GM23338 (cell line): ENCODE data around the gene ANKRD11. TPM values are rescaled to one million over a fixed set of nuclear protein-coding genes. Genes with fewer than 3 reads are reported as not detected.
A peak's percentile ranks its signal among the peaks of the same experiment; 100 is the strongest.
"Not testable (repeated sequence)": the region's sequence is repeated elsewhere in the genome, so short reads cannot be mapped to it uniquely, and the experiment has no call there.

Source experiments
- ATAC-seq: fragments of 200-7000 bp; cut with Tn5 transposase; 3 replicates; pipeline ENCODE4 v1.9.1; 2020
- DNase-seq: peaks from one replicate; pipeline ENCODE4 v3.0.0-alpha.2; 2015; ENCODE audit warnings: low spot score
- H2AFZ ChIP-seq: fragments of 200-600 bp; sonication (generic); 2 replicates; pipeline ENCODE4 v1.8.0; 2016; ENCODE audit warnings: antibody characterized with exemption, mild to moderate bottlenecking, moderate library complexity
- H3F3A ChIP-seq: fragments of 200-600 bp; sonication (generic); replicated peaks from 2 replicates; pipeline ENCODE4 v1.8.0; 2017; ENCODE audit warnings: antibody characterized with exemption, mixed run types, low read depth
- H3K27ac ChIP-seq: fragments of 200-600 bp; sonication (generic); 2 replicates; pipeline ENCODE4 v1.6.1; 2016; ENCODE audit warnings: low read depth
- H3K27me3 ChIP-seq: fragments of 200-600 bp; sonication (generic); 2 replicates; pipeline ENCODE4 v1.8.0; 2016; ENCODE audit warnings: mild to moderate bottlenecking, mixed run types, moderate library complexity; ENCODE audit not compliant: insufficient read depth
- H3K36me3 ChIP-seq: fragments of 200-600 bp; sonication (generic); 2 replicates; pipeline ENCODE4 v1.8.0; 2016; ENCODE audit warnings: mild to moderate bottlenecking; ENCODE audit not compliant: insufficient read depth
- H3K4me1 ChIP-seq: fragments of 200-600 bp; sonication (generic); 2 replicates; pipeline ENCODE4 v1.8.0; 2016; ENCODE audit warnings: mild to moderate bottlenecking, moderate library complexity; ENCODE audit not compliant: insufficient read depth
- H3K4me2 ChIP-seq: fragments of 200-600 bp; sonication (generic); 2 replicates; pipeline ENCODE4 v1.7.1; 2017; ENCODE audit warnings: mixed run types
- H3K4me3 ChIP-seq: fragments of 200-600 bp; sonication (generic); 2 replicates; pipeline ENCODE4 v1.6.1; 2016; ENCODE audit warnings: mixed run types
- H3K79me2 ChIP-seq: fragments of 200-600 bp; sonication (generic); replicated peaks from 2 replicates; pipeline ENCODE4 v1.8.0; 2017; ENCODE audit warnings: mild to moderate bottlenecking; ENCODE audit not compliant: insufficient read depth
- H3K9me2 ChIP-seq: fragments of 200-600 bp; sonication (generic); 2 replicates; pipeline ENCODE4 v1.8.0; 2017; ENCODE audit not compliant: insufficient read depth
- H4K20me1 ChIP-seq: fragments of 200-600 bp; sonication (generic); replicated peaks from 2 replicates; pipeline ENCODE4 v1.8.0; 2017; ENCODE audit warnings: mild to moderate bottlenecking; ENCODE audit not compliant: insufficient read depth
- H3K27ac Mint-ChIP-seq: 2 replicates; pipeline ENCODE4 v1.8.0; 2020; ENCODE audit warnings: inconsistent platforms, mild to moderate bottlenecking, moderate library complexity, mixed read lengths
- H3K27me3 Mint-ChIP-seq: 3 replicates; pipeline ENCODE4 v1.8.0; 2022; ENCODE audit warnings: low read depth, mild to moderate bottlenecking, moderate library complexity, mixed read lengths, inconsistent platforms; ENCODE audit not compliant: insufficient read depth, poor library complexity
- H3K36me3 Mint-ChIP-seq: 3 replicates; pipeline ENCODE4 v1.8.0; 2021; ENCODE audit warnings: low read depth, mild to moderate bottlenecking, inconsistent platforms, moderate library complexity, mixed read lengths
- H3K4me1 Mint-ChIP-seq: 3 replicates; pipeline ENCODE4 v1.8.0; 2020; ENCODE audit warnings: mild to moderate bottlenecking, inconsistent platforms, mixed read lengths
- H3K4me3 Mint-ChIP-seq: 3 replicates; pipeline ENCODE4 v1.8.0; 2021; ENCODE audit warnings: moderate library complexity, mild to moderate bottlenecking, inconsistent platforms, mixed read lengths
- H3K9me3 Mint-ChIP-seq: 3 replicates; pipeline ENCODE4 v1.8.0; 2020; ENCODE audit warnings: moderate library complexity, mild to moderate bottlenecking, inconsistent platforms, mixed read lengths
- CREB1 ChIP-seq: fragments of 250-450 bp; sonication (Bioruptor Pico); IDR thresholded peaks from 2 replicates; pipeline ENCODE4 v1.5.0; 2020; ENCODE audit warnings: low read depth, mild to moderate bottlenecking, moderate library complexity
- ETS1 ChIP-seq: IDR thresholded peaks from 2 replicates; pipeline ENCODE4 v1.6.1; 2016; ENCODE audit warnings: antibody characterized with exemption
- EZH2 ChIP-seq: fragments of 200-600 bp; sonication (generic); IDR thresholded peaks from one replicate; pipeline ENCODE4 v1.8.0; 2017; ENCODE audit warnings: antibody characterized with exemption, mild to moderate bottlenecking, low read depth; ENCODE audit not compliant: unreplicated experiment
- EZH2phosphoT487 ChIP-seq: fragments of 200-600 bp; sonication (generic); IDR thresholded peaks from one replicate; pipeline ENCODE4 v1.8.1; 2018; ENCODE audit warnings: antibody characterized with exemption; ENCODE audit not compliant: unreplicated experiment
- POLR2AphosphoS5 ChIP-seq: IDR thresholded peaks from 2 replicates; pipeline ENCODE4 v1.6.1; 2016; ENCODE audit warnings: antibody characterized with exemption, low read depth
- REST ChIP-seq: IDR thresholded peaks from one replicate; pipeline ENCODE4 v1.6.1; 2018; ENCODE audit warnings: antibody characterized with exemption; ENCODE audit not compliant: unreplicated experiment
- STAT1 ChIP-seq: IDR thresholded peaks from one replicate; pipeline ENCODE4 v1.6.1; 2016; ENCODE audit warnings: antibody characterized with exemption; ENCODE audit not compliant: unreplicated experiment
- ZNF114 ChIP-seq: fragments of 250-450 bp; sonication (Bioruptor Pico); IDR thresholded peaks from 2 replicates; pipeline ENCODE4 v1.5.0; 2020; ENCODE audit warnings: mild to moderate bottlenecking, moderate library complexity
- ZNF331 ChIP-seq: fragments of 250-450 bp; sonication (Bioruptor Pico); IDR thresholded peaks from 2 replicates; pipeline ENCODE4 v1.5.0; 2020; ENCODE audit warnings: low read depth, mild to moderate bottlenecking, moderate library complexity
- polyA plus RNA-seq: library from polyadenylated mRNA; unstranded; fragments of >200 nt; fragmentation: Nextera tagmentation; extraction: Ambion mirVana; gene quantifications from 2 replicates; pipeline ENCODE4 v1.2.1, GENCODE V29; 2016
- total RNA-seq: library from RNA; depleted of rRNA; stranded (reverse); fragments of >200 nt; shearing (Covaris generic); gene quantifications from 2 replicates; pipeline ENCODE4 v1.2.3, GENCODE V29; 2014
- TF ChIP-seq, protein P1 (sequence below): fragments of 250-450 bp; sonication (Bioruptor Pico); IDR thresholded peaks from 2 replicates; pipeline ENCODE4 v1.5.0; 2020; ENCODE audit warnings: mild to moderate bottlenecking, moderate library complexity

The ANKRD11 gene
- total and polyA plus RNA-seq, 2 experiments from 2014 or later, result 130 to 159 TPM

GRCh38 chr16:89434490-89434889 lies 55.9 kb downstream of the ANKRD11 start:
- Mint-ChIP-seq H3K4me3 (no peak overlapping the region), H3K27ac (peak overlapping the region; percentile 8; the same call in 1 of the 2 replicates), H3K36me3 (peaks cover 26% of the 10 kb centered on the region), H3K27me3 (peaks cover 12% of the 10 kb centered on the region), H3K4me1 (peaks cover 35% of the 10 kb centered on the region), H3K9me3 (peaks cover 4% of the 10 kb centered on the region; the same call in 2 of the 3 replicates)
- peaks cover 90% of the 10 kb centered on the region for H3K79me2 ChIP-seq
- DNase-seq (no peak), ATAC-seq (no peak)
- H2AFZ ChIP-seq, result no peak overlapping the region
- peaks cover 85% of the 10 kb centered on the region for H4K20me1 ChIP-seq
- peaks cover 49% of the 10 kb centered on the region for H3K4me1 ChIP-seq
- H3K27me3 ChIP-seq, result no peaks in the 10 kb centered on the region
- H3K4me3 ChIP-seq, result no peak overlapping the region
- no peaks in the 10 kb centered on the region for H3K9me2 ChIP-seq
- H3K27ac ChIP-seq, result no peak overlapping the region
- TF ChIP-seq ETS1 (no peak), ZNF331 (CRISPR knock-in tag) (no peak), EZH2 (no peak), REST (no peak), ZNF114 (CRISPR knock-in tag) (no peak), POLR2AphosphoS5 (no peak), STAT1 (no peak), EZH2phosphoT487 (no peak), CREB1 (no peak)
- TF ChIP-seq, protein P1, sequence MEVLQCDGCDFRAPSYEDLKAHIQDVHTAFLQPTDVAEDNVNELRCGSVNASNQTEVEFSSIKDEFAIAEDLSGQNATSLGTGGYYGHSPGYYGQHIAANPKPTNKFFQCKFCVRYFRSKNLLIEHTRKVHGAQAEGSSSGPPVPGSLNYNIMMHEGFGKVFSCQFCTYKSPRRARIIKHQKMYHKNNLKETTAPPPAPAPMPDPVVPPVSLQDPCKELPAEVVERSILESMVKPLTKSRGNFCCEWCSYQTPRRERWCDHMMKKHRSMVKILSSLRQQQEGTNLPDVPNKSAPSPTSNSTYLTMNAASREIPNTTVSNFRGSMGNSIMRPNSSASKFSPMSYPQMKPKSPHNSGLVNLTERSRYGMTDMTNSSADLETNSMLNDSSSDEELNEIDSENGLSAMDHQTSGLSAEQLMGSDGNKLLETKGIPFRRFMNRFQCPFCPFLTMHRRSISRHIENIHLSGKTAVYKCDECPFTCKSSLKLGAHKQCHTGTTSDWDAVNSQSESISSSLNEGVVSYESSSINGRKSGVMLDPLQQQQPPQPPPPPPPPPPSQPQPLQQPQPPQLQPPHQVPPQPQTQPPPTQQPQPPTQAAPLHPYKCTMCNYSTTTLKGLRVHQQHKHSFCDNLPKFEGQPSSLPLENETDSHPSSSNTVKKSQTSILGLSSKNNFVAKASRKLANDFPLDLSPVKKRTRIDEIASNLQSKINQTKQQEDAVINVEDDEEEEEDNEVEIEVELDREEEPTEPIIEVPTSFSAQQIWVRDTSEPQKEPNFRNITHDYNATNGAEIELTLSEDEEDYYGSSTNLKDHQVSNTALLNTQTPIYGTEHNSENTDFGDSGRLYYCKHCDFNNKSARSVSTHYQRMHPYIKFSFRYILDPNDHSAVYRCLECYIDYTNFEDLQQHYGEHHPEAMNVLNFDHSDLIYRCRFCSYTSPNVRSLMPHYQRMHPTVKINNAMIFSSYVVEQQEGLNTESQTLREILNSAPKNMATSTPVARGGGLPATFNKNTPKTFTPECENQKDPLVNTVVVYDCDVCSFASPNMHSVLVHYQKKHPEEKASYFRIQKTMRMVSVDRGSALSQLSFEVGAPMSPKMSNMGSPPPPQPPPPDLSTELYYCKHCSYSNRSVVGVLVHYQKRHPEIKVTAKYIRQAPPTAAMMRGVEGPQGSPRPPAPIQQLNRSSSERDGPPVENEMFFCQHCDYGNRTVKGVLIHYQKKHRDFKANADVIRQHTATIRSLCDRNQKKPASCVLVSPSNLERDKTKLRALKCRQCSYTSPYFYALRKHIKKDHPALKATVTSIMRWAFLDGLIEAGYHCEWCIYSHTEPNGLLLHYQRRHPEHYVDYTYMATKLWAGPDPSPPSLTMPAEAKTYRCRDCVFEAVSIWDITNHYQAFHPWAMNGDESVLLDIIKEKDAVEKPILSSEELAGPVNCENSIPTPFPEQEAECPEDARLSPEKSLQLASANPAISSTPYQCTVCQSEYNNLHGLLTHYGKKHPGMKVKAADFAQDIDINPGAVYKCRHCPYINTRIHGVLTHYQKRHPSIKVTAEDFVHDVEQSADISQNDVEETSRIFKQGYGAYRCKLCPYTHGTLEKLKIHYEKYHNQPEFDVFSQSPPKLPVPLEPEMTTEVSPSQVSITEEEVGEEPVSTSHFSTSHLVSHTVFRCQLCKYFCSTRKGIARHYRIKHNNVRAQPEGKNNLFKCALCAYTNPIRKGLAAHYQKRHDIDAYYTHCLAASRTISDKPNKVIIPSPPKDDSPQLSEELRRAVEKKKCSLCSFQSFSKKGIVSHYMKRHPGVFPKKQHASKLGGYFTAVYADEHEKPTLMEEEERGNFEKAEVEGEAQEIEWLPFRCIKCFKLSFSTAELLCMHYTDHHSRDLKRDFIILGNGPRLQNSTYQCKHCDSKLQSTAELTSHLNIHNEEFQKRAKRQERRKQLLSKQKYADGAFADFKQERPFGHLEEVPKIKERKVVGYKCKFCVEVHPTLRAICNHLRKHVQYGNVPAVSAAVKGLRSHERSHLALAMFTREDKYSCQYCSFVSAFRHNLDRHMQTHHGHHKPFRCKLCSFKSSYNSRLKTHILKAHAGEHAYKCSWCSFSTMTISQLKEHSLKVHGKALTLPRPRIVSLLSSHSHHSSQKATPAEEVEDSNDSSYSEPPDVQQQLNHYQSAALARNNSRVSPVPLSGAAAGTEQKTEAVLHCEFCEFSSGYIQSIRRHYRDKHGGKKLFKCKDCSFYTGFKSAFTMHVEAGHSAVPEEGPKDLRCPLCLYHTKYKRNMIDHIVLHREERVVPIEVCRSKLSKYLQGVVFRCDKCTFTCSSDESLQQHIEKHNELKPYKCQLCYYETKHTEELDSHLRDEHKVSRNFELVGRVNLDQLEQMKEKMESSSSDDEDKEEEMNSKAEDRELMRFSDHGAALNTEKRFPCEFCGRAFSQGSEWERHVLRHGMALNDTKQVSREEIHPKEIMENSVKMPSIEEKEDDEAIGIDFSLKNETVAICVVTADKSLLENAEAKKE (CRISPR knock-in tag), result no peak
- H3K4me2 ChIP-seq, result no peak overlapping the region
- no peaks in the 10 kb centered on the region for H3K36me3 ChIP-seq
- H3F3A ChIP-seq, result 0 out of 2 replicates have a peak, but pooled peaks cover 15% of the 10 kb centered on the region

GRCh38 chr16:89433363-89433984 lies 56.9 kb downstream of the ANKRD11 start:
- ATAC-seq, H3K27me3 ChIP-seq, DNase-seq, H2AFZ ChIP-seq, H3K4me3 ChIP-seq, H3K36me3 ChIP-seq, H3K9me2 ChIP-seq, H3K27ac ChIP-seq, H3K27ac Mint-ChIP-seq, H3K9me3 Mint-ChIP-seq, H3K4me3 Mint-ChIP-seq: not testable (repeated sequence)
- H3F3A ChIP-seq, result 0 out of 2 replicates have a peak, but pooled peaks cover 15% of the 10 kb centered on the region
- H4K20me1 ChIP-seq, result peaks cover 79% of the 10 kb centered on the region
- 0 out of 2 replicates have a peak overlapping the region, but pooled peaks have one; percentile 38 for H3K4me2 ChIP-seq
- Mint-ChIP-seq H3K27me3 (peaks cover 12% of the 10 kb centered on the region), H3K36me3 (peaks cover 26% of the 10 kb centered on the region), H3K4me1 (peaks cover 33% of the 10 kb centered on the region)
- H3K4me1 ChIP-seq, result peaks cover 42% of the 10 kb centered on the region
- peaks cover 84% of the 10 kb centered on the region for H3K79me2 ChIP-seq
